ENCODE measurements around the gene C19orf67.

Gene C19orf67

DNA sequence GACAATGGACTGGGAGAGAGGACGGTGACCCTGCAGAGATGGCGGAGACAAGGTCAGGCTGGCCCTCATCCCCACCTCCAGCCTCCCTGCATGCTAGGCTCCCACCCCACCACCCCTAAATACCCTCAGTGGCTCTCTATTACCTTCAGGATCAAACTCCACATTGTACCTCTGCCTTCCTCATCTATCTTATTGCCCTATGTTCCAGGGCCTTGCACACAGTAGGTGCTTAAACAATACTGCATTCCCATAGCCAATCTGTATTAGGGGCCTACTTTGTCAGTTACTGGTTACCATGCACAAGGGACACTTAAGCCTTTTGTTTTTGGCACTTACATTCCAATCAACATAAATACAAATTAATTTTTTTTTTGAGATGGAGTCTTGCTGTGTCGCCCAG is 30.2 kb downstream of the C19orf67 start:
- no peak for DNase-seq (ENCODE audit: low read depth)
- TF ChIP-seq, protein P1, sequence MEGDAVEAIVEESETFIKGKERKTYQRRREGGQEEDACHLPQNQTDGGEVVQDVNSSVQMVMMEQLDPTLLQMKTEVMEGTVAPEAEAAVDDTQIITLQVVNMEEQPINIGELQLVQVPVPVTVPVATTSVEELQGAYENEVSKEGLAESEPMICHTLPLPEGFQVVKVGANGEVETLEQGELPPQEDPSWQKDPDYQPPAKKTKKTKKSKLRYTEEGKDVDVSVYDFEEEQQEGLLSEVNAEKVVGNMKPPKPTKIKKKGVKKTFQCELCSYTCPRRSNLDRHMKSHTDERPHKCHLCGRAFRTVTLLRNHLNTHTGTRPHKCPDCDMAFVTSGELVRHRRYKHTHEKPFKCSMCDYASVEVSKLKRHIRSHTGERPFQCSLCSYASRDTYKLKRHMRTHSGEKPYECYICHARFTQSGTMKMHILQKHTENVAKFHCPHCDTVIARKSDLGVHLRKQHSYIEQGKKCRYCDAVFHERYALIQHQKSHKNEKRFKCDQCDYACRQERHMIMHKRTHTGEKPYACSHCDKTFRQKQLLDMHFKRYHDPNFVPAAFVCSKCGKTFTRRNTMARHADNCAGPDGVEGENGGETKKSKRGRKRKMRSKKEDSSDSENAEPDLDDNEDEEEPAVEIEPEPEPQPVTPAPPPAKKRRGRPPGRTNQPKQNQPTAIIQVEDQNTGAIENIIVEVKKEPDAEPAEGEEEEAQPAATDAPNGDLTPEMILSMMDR (IDR thresholded peaks at IDR 0.05; ENCODE audit: low read depth, low read length), result no peak
- TF ChIP-seq POLR2A (IDR thresholded peaks at IDR 0.05; ENCODE audit: extremely low read depth, insufficient read length), result no peak
- TF ChIP-seq, protein P2, sequence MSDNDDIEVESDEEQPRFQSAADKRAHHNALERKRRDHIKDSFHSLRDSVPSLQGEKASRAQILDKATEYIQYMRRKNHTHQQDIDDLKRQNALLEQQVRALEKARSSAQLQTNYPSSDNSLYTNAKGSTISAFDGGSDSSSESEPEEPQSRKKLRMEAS (IDR thresholded peaks at IDR 0.05; ENCODE audit: low read depth, low read length), result no peak
- no peak for TF ChIP-seq MYC (IDR thresholded peaks at IDR 0.05; ENCODE audit: low read depth, low read length)
- no peak overlapping the region for H3K4me3 ChIP-seq (ENCODE audit: low read depth, low read length)

DNA sequence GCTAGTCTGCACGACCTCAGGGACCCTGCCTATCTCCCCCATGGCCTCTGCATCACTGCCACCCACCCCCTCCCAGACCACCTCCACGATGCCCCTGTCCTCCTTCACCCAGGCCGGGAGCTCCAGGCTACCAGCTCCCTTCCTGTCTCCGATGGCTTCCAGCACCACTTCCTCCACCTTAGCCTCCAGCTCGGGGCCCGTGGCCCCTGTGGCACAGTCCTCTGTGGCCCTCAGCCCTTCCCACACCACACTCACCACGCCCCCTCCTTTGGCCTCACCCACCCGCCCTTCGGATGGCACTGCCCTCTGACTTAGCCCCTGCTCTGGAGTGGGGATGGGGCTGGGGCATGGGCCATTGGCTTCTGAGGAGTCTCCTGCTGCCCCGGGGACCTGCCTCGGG is 30.9 kb downstream of the C19orf67 start:
- no peak overlapping the region for H3K4me3 ChIP-seq (ENCODE audit: low read depth, low read length)
- no peak for DNase-seq (ENCODE audit: low read depth)
- TF ChIP-seq, protein P2 (IDR thresholded peaks at IDR 0.05; ENCODE audit: low read depth, low read length), result no peak
- TF ChIP-seq, protein P1 (IDR thresholded peaks at IDR 0.05; ENCODE audit: low read depth, low read length), result no peak
- no peak for TF ChIP-seq POLR2A (IDR thresholded peaks at IDR 0.05; ENCODE audit: extremely low read depth, insufficient read length)
- no peak for TF ChIP-seq MYC (IDR thresholded peaks at IDR 0.05; ENCODE audit: low read depth, low read length)

DNA sequence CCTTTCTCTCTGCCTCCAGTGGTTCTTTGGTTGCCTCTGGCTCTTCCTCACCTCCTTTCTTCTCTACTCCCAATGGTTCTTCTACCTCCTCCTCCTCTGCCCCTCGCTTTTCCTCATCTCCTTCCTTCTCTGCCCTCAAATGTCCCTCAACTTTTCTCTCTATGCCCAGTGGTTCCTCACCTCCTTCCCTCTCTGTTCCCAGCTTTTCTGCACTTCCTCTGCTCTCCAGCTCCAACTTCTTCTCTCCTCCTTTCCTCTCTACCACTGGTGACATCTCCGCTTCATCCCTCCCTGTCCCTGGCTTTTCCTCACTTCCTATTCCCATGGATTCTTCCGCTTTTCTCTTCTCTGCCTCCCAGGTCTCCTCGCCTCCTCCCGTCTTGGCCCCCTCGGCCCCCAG is 31.5 kb downstream of the C19orf67 start:
- no peak overlapping the region for H3K4me3 ChIP-seq (ENCODE audit: low read depth, low read length)
- DNase-seq (ENCODE audit: low read depth), result no peak
- TF ChIP-seq MYC (IDR thresholded peaks at IDR 0.05; ENCODE audit: low read depth, low read length) (no peak), POLR2A (IDR thresholded peaks at IDR 0.05; ENCODE audit: extremely low read depth, insufficient read length) (no peak)
- TF ChIP-seq, protein P1 (IDR thresholded peaks at IDR 0.05; ENCODE audit: low read depth, low read length), result no peak
- TF ChIP-seq, protein P2 (IDR thresholded peaks at IDR 0.05; ENCODE audit: low read depth, low read length), result no peak

- no peak for TF ChIP-seq MYC (IDR thresholded peaks at IDR 0.05; ENCODE audit: low read depth, low read length)
- TF ChIP-seq, protein P2 (IDR thresholded peaks at IDR 0.05; ENCODE audit: low read depth, low read length), result no peak
- DNase-seq (ENCODE audit: low read depth), result no peak
- no peak overlapping the region for H3K4me3 ChIP-seq (ENCODE audit: low read depth, low read length)
Observed at GRCh38 chr19:14053500-14053899, 32.1 kb downstream of the C19orf67 start.

DNA sequence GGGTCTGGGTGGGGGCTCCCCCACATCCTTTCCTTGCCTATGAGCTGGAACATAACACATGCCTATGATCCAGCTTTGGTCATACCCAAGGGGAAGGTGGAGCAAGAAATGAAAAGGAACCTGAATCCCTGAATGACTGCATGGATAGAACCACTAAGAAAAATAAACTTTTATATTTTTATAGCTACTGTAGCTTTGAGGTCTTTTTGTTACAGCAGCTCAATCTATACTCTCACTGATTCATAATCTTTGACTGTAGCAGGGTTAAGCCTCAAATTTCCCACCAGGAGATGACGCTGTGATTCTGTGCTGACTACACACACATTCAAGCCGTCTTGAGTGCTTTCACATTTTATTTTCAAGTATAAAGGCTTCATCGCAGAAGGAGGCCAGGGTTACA is 32.6 kb downstream of the C19orf67 start:
- TF ChIP-seq, protein P1 (IDR thresholded peaks at IDR 0.05; ENCODE audit: low read depth, low read length), result no peak
- TF ChIP-seq, protein P2 (IDR thresholded peaks at IDR 0.05; ENCODE audit: low read depth, low read length), result no peak
- TF ChIP-seq MYC (IDR thresholded peaks at IDR 0.05; ENCODE audit: low read depth, low read length) (no peak), POLR2A (IDR thresholded peaks at IDR 0.05; ENCODE audit: extremely low read depth, insufficient read length) (no peak)
- no peak for DNase-seq (ENCODE audit: low read depth)
- H3K4me3 ChIP-seq (ENCODE audit: low read depth, low read length), result no peak overlapping the region

DNA sequence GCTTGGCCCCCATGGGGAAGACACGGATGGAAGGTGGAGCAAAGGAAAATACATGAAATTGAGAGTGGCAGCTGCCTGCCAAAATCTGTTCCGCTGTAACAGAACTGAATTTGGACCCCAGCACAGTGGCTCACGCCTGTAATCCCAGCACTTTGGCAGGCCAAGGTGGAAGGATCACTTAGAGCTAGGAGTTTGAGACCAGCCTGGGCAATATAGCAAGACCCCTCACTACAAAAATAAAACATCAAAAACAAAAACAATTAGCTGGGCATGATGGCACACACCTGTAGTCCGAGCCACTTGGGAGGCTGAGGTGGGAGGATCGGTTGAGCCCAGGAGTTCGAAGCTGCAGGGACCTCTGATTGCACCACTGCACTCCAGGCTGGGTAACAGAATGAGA is 33.1 kb downstream of the C19orf67 start:
- no peak overlapping the region for H3K4me3 ChIP-seq (ENCODE audit: low read depth, low read length)
- TF ChIP-seq, protein P1 (IDR thresholded peaks at IDR 0.05; ENCODE audit: low read depth, low read length), result no peak
- TF ChIP-seq POLR2A (IDR thresholded peaks at IDR 0.05; ENCODE audit: extremely low read depth, insufficient read length) (no peak), MYC (IDR thresholded peaks at IDR 0.05; ENCODE audit: low read depth, low read length) (no peak)
- TF ChIP-seq, protein P2 (IDR thresholded peaks at IDR 0.05; ENCODE audit: low read depth, low read length), result no peak
- no peak for DNase-seq (ENCODE audit: low read depth)
